ENCODE measurements around the gene POLR3F. TPM values are rescaled to one million over a fixed set of nuclear protein-coding genes. Genes with fewer than 3 reads are reported as not detected.

The POLR3F gene
- total and polyA plus RNA-seq, 2 donors (not counting 3 experiments of a cell fraction or from before 2014, with no cell fraction given) = 4.5 to 9.8 TPM

- Histone ChIP-seq H3K4me1 (ENCODE audit: control insufficient read depth, extremely low read depth, insufficient read depth, low read length) (no peaks in the 10 kb centered on the region), H3K79me2 (ENCODE audit: control insufficient read depth, insufficient read depth, low read length) (no peaks in the 10 kb centered on the region), H3K9me1 (replicated peaks; ENCODE audit: control insufficient read depth, extremely low read depth, insufficient read depth, low read length) (no peaks in the 10 kb centered on the region), H4K20me1 (replicated peaks; ENCODE audit: control insufficient read depth, extremely low read depth, insufficient read depth, low read length) (no peaks in the 10 kb centered on the region), H3K4me3 (replicated peaks in 1 of 3; ENCODE audit: insufficient read depth in 1 of 3, low read depth in 1 of 3, low read length in 3 of 3) (no peak overlapping the region), H3K9me3 (replicated peaks; ENCODE audit: control insufficient read depth, insufficient read depth, low read length) (no peaks in the 10 kb centered on the region), H3K27ac (ENCODE audit: insufficient read depth, low read depth, low read length) (no peak overlapping the region), H3K4me2 (ENCODE audit: insufficient read depth, low read length) (no peak overlapping the region), H3K36me3 (ENCODE audit: control insufficient read depth in 2 of 2, extremely low read depth in 1 of 2, insufficient read depth in 2 of 2, low read length in 2 of 2) (peaks cover 21 to 38% of the 10 kb centered on the region in 2 experiments), H3K27me3 (ENCODE audit: control insufficient read depth in 2 of 2, insufficient read depth in 2 of 2, low read length in 2 of 2) (no peaks in the 10 kb centered on the region), H2AFZ (ENCODE audit: low read depth, low read length) (no peak overlapping the region), H3K9ac (replicated peaks; ENCODE audit: extremely low read depth, insufficient read depth, low read length) (no peak overlapping the region)
- ChIA-PET CTCF (no interaction called here), POLR2A (no interaction called here)
- no TSS peak for BruUV-seq (replicated peaks)
- DNase-seq (ENCODE audit: low read depth, low spot score) (no peak), FAIRE-seq (no peak)
- TF ChIP-seq POLR2AphosphoS5 (IDR thresholded peaks at IDR 0.05; ENCODE audit: insufficient read depth, low read depth, low read length) (no peak), POLR2A (IDR thresholded peaks at IDR 0.05; ENCODE audit: low read depth, low read length) (no peak)
- intact Hi-C loops (cut with micrococcal nuclease) = no loop called here
- dilution Hi-C loops (cut with MboI; ENCODE audit: extremely low pct_ligation_motif_present, low sequenced_read_pairs) = no loop called here
Observed at GRCh38 chr20:18532626-18533025, 65.4 kb downstream of the POLR3F start.

DNA sequence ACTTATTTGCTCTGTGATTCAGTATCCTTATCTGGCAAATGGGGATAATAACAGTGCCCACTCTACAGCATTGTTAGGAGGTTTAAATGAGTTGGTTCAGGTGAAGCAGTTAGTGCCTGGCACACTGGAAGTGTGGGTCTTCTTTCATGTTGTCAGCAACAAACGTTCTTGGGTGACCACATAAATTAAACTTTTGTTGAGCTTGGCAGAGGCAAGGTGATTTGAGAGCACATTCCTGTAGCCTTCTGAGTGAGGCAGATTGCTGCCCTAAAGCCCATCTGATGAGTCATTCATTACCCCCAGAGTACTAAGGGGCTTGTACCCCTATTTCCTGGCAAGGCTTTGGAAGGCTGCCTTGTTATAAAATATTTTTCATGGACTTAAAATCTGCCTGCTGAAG is 66.3 kb downstream of the POLR3F start:
- BruUV-seq (replicated peaks) = no TSS peak
- H3K36me3 ChIP-seq (ENCODE audit: control insufficient read depth in 2 of 2, extremely low read depth in 1 of 2, insufficient read depth in 2 of 2, low read length in 2 of 2) = peaks cover 18 to 29% of the 10 kb centered on the region in 2 experiments
- CTCF ChIA-PET = no interaction called here
- no peak overlapping the region for H3K4me2 ChIP-seq (ENCODE audit: insufficient read depth, low read length)
- TF ChIP-seq JUN (IDR thresholded peaks at IDR 0.05; ENCODE audit: borderline replicate concordance, insufficient read depth, insufficient read length, low read depth) = no peak
- TF ChIP-seq GATA2 (IDR thresholded peaks at IDR 0.05; ENCODE audit: insufficient read depth, insufficient read length, low read depth, low read length) = no peak
- TF ChIP-seq, protein P1, sequence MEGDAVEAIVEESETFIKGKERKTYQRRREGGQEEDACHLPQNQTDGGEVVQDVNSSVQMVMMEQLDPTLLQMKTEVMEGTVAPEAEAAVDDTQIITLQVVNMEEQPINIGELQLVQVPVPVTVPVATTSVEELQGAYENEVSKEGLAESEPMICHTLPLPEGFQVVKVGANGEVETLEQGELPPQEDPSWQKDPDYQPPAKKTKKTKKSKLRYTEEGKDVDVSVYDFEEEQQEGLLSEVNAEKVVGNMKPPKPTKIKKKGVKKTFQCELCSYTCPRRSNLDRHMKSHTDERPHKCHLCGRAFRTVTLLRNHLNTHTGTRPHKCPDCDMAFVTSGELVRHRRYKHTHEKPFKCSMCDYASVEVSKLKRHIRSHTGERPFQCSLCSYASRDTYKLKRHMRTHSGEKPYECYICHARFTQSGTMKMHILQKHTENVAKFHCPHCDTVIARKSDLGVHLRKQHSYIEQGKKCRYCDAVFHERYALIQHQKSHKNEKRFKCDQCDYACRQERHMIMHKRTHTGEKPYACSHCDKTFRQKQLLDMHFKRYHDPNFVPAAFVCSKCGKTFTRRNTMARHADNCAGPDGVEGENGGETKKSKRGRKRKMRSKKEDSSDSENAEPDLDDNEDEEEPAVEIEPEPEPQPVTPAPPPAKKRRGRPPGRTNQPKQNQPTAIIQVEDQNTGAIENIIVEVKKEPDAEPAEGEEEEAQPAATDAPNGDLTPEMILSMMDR (IDR thresholded peaks at IDR 0.05; ENCODE audit: extremely low read depth in 1 of 2, insufficient read depth in 1 of 2, low read depth in 1 of 2, low read length in 2 of 2) = no peak
- TF ChIP-seq MAX (IDR thresholded peaks at IDR 0.05; ENCODE audit: insufficient read depth, insufficient read length) = no peak
- TF ChIP-seq FOS (IDR thresholded peaks at IDR 0.05; ENCODE audit: borderline replicate concordance, insufficient read depth, low read length) = no peak
- no peak for TF ChIP-seq MYC (IDR thresholded peaks at IDR 0.05; ENCODE audit: low read depth, low read length)
- no peak for TF ChIP-seq POLR2AphosphoS5 (IDR thresholded peaks at IDR 0.05; ENCODE audit: insufficient read depth, low read depth, low read length)
- no peak for TF ChIP-seq POLR2A (IDR thresholded peaks at IDR 0.05; ENCODE audit: low read depth, low read length)
- no peak for TF ChIP-seq EZH2 (IDR thresholded peaks at IDR 0.05; ENCODE audit: borderline replicate concordance, low read depth, low read length, severe bottlenecking)
- dilution Hi-C loops (cut with MboI; ENCODE audit: extremely low pct_ligation_motif_present, low sequenced_read_pairs) = no loop called here
- H3K27me3 ChIP-seq (ENCODE audit: control insufficient read depth in 2 of 2, insufficient read depth in 2 of 2, low read length in 2 of 2) = no peaks in the 10 kb centered on the region
- no peaks in the 10 kb centered on the region for H3K79me2 ChIP-seq (ENCODE audit: control insufficient read depth, insufficient read depth, low read length)
- no peak overlapping the region for H3K9ac ChIP-seq (replicated peaks; ENCODE audit: extremely low read depth, insufficient read depth, low read length)
- DNase-seq (ENCODE audit: low read depth, low spot score) = no peak
- POLR2A ChIA-PET = no interaction called here
- no peak overlapping the region for H3K27ac ChIP-seq (ENCODE audit: insufficient read depth, low read depth, low read length)
- no peaks in the 10 kb centered on the region for H3K9me3 ChIP-seq (replicated peaks; ENCODE audit: control insufficient read depth, insufficient read depth, low read length)
- intact Hi-C loops (cut with micrococcal nuclease) = no loop called here
- H4K20me1 ChIP-seq (replicated peaks; ENCODE audit: control insufficient read depth, extremely low read depth, insufficient read depth, low read length) = no peaks in the 10 kb centered on the region
- no peak overlapping the region for H3K4me3 ChIP-seq (replicated peaks in 1 of 3; ENCODE audit: insufficient read depth in 1 of 3, low read depth in 1 of 3, low read length in 3 of 3)
- no peak overlapping the region for H2AFZ ChIP-seq (ENCODE audit: low read depth, low read length)
- no peak for FAIRE-seq
- H3K4me1 ChIP-seq (ENCODE audit: control insufficient read depth, extremely low read depth, insufficient read depth, low read length) = no peaks in the 10 kb centered on the region
- H3K9me1 ChIP-seq (replicated peaks; ENCODE audit: control insufficient read depth, extremely low read depth, insufficient read depth, low read length) = no peaks in the 10 kb centered on the region
